SU-DHL-6 (cell line): ENCODE results near the gene RAD23B.

Source experiments
- H2AFZ ChIP-seq: fragments of 200-600 bp; sonication (generic); 2 replicates; pipeline ENCODE4 v1.6.1; 2014; ENCODE audit warnings: low read depth, mild to moderate bottlenecking, moderate library complexity, mixed read lengths, antibody characterized with exemption, low read length; ENCODE audit not compliant: severe bottlenecking
- H3F3A ChIP-seq: fragments of 200-600 bp; shearing (Covaris generic); 2 replicates; pipeline ENCODE4 v1.6.0; 2016; ENCODE audit warnings: antibody characterized with exemption, mild to moderate bottlenecking; ENCODE audit not compliant: insufficient read depth
- H3K27ac ChIP-seq: fragments of 200-600 bp; sonication (generic); 2 replicates; pipeline ENCODE4 v1.5.1; 2016; ENCODE audit warnings: low read depth, mild to moderate bottlenecking, low read length, moderate library complexity, mixed read lengths
- H3K27me3 ChIP-seq: fragments of 200-600 bp; sonication (generic), shearing (Covaris generic); 2 replicates; pipeline ENCODE4 v1.6.0; 2014; ENCODE audit warnings: mild to moderate bottlenecking, low read length
- H3K36me3 ChIP-seq: fragments of 200-600 bp; sonication (generic); 2 replicates; pipeline ENCODE4 v1.6.1; 2014; ENCODE audit warnings: mild to moderate bottlenecking, low read length, mixed read lengths
- H3K4me2 ChIP-seq: fragments of 300-600, 200-600 bp; shearing (Covaris generic), sonication (generic); 2 replicates; pipeline ENCODE4 v1.6.0; 2014; ENCODE audit warnings: low read length, low read depth, mild to moderate bottlenecking; ENCODE audit not compliant: poor library complexity, severe bottlenecking
- H3K4me3 ChIP-seq: fragments of 200-600 bp; sonication (generic); 2 replicates; pipeline ENCODE4 v1.5.1; 2014; ENCODE audit warnings: antibody characterized with exemption, low read length, mild to moderate bottlenecking, mixed read lengths; ENCODE audit not compliant: insufficient read depth, poor library complexity, severe bottlenecking
- H3K79me2 ChIP-seq: fragments of 200-600 bp; sonication (generic); 2 replicates; pipeline ENCODE4 v1.6.1; 2014; ENCODE audit warnings: mild to moderate bottlenecking, low read length, moderate library complexity; ENCODE audit not compliant: insufficient read depth
- H3K9ac ChIP-seq: fragments of 200-600 bp; sonication (generic); 2 replicates; pipeline ENCODE4 v1.7.0; 2014; ENCODE audit warnings: mild to moderate bottlenecking, low read length
- H3K9me2 ChIP-seq: fragments of 200-600 bp; sonication (generic); replicated peaks from 2 replicates; pipeline ENCODE4 v1.6.1; 2014; ENCODE audit warnings: low read length; ENCODE audit not compliant: insufficient read depth
- H3K9me3 ChIP-seq: fragments of 200-600 bp; sonication (generic); 2 replicates; pipeline ENCODE4 v1.6.1; 2014; ENCODE audit warnings: low read length, mixed read lengths; ENCODE audit not compliant: insufficient read depth
- H4K20me1 ChIP-seq: fragments of 200-600 bp; sonication (generic); 2 replicates; pipeline ENCODE4 v1.6.1; 2014; ENCODE audit warnings: low read depth, mild to moderate bottlenecking, antibody characterized with exemption, low read length, moderate library complexity, mixed read lengths
- CTCF ChIP-seq: fragments of 200-600 bp; sonication (generic); IDR thresholded peaks from one replicate; pipeline ENCODE4 v1.5.1; 2017; ENCODE audit warnings: antibody characterized with exemption, mild to moderate bottlenecking, low read length, moderate library complexity; ENCODE audit not compliant: insufficient read depth, poor library complexity, severe bottlenecking
- EZH2phosphoT487 ChIP-seq: fragments of 200-600 bp; sonication (generic), shearing (Covaris generic); conservative IDR thresholded peaks from 2 replicates; pipeline ENCODE4 v1.6.1; 2018; ENCODE audit warnings: mild to moderate bottlenecking, antibody characterized with exemption, low read length, moderate library complexity, mixed read lengths

The RAD23B gene

GRCh38 chr9:107273634-107274033 is 9.4 kb upstream of the RAD23B start:
- no peaks in the 10 kb centered on the region for H4K20me1 ChIP-seq
- no peaks in the 10 kb centered on the region for H3K9me2 ChIP-seq
- H2AFZ ChIP-seq: no peak overlapping the region
- H3K27me3 ChIP-seq: no peaks in the 10 kb centered on the region; the same call in 1 of the 2 replicates
- no peaks in the 10 kb centered on the region for H3F3A ChIP-seq
- H3K4me3 ChIP-seq: no peak overlapping the region
- H3K9me3 ChIP-seq: no peaks in the 10 kb centered on the region
- no peaks in the 10 kb centered on the region for H3K36me3 ChIP-seq
- TF ChIP-seq EZH2phosphoT487: no peak
- no peak for TF ChIP-seq CTCF
- no peak overlapping the region for H3K9ac ChIP-seq
- no peak overlapping the region for H3K27ac ChIP-seq
- H3K79me2 ChIP-seq: no peaks in the 10 kb centered on the region
- no peak overlapping the region for H3K4me2 ChIP-seq

GRCh38 chr9:107274096-107274495 is 9.0 kb upstream of the RAD23B start:
- no peak overlapping the region for H3K4me3 ChIP-seq
- no peak overlapping the region for H2AFZ ChIP-seq
- H3K9me3 ChIP-seq: no peaks in the 10 kb centered on the region
- H4K20me1 ChIP-seq: no peaks in the 10 kb centered on the region
- H3K27ac ChIP-seq: no peak overlapping the region
- no peaks in the 10 kb centered on the region; the same call in 1 of the 2 replicates for H3K27me3 ChIP-seq
- no peak overlapping the region for H3K9ac ChIP-seq
- H3F3A ChIP-seq: no peaks in the 10 kb centered on the region
- TF ChIP-seq EZH2phosphoT487 (no peak), CTCF (no peak)
- no peaks in the 10 kb centered on the region for H3K79me2 ChIP-seq
- H3K4me2 ChIP-seq: no peak overlapping the region
- no peaks in the 10 kb centered on the region for H3K9me2 ChIP-seq
- H3K36me3 ChIP-seq: no peaks in the 10 kb centered on the region

- Histone ChIP-seq H4K20me1 (no peaks in the 10 kb centered on the region), H3K27me3 (no peaks in the 10 kb centered on the region), H3K9me3 (no peaks in the 10 kb centered on the region), H3K79me2 (no peaks in the 10 kb centered on the region), H3K36me3 (no peaks in the 10 kb centered on the region), H3K4me2 (no peak overlapping the region), H3K27ac (no peak overlapping the region), H2AFZ (no peak overlapping the region), H3F3A (no peaks in the 10 kb centered on the region), H3K4me3 (no peak overlapping the region), H3K9me2 (no peaks in the 10 kb centered on the region), H3K9ac (no peak overlapping the region)
- TF ChIP-seq EZH2phosphoT487 (no peak), CTCF (no peak)
Observed at GRCh38 chr9:107274953-107275422, 8.1 kb upstream of the RAD23B start.

- no peak for TF ChIP-seq EZH2phosphoT487
- no peak for TF ChIP-seq CTCF
- Histone ChIP-seq H3K4me2 (no peak overlapping the region), H2AFZ (no peak overlapping the region), H3K36me3 (no peaks in the 10 kb centered on the region), H3K27ac (no peak overlapping the region), H3K27me3 (no peaks in the 10 kb centered on the region), H3K9me3 (no peaks in the 10 kb centered on the region), H3K9me2 (no peaks in the 10 kb centered on the region), H4K20me1 (no peaks in the 10 kb centered on the region), H3K9ac (no peak overlapping the region), H3F3A (no peaks in the 10 kb centered on the region), H3K4me3 (no peak overlapping the region), H3K79me2 (no peaks in the 10 kb centered on the region)
Observed at GRCh38 chr9:107275530-107275929, 7.5 kb upstream of the RAD23B start.
